GM23338 (cell line): Measurements from ENCODE around the gene TPST2. TPM values are rescaled to one million over a fixed set of nuclear protein-coding genes. Genes with fewer than 3 reads are reported as not detected.

Source experiments
- ATAC-seq: fragments of 200-7000 bp; cut with Tn5 transposase; 3 replicates; pipeline ENCODE4 v1.9.1; 2020
- DNase-seq: peaks from one replicate; pipeline ENCODE4 v3.0.0-alpha.2; 2015; ENCODE audit warnings: low spot score
- H2AFZ ChIP-seq: fragments of 200-600 bp; sonication (generic); 2 replicates; pipeline ENCODE4 v1.8.0; 2016; ENCODE audit warnings: antibody characterized with exemption, mild to moderate bottlenecking, moderate library complexity
- H3F3A ChIP-seq: fragments of 200-600 bp; sonication (generic); replicated peaks from 2 replicates; pipeline ENCODE4 v1.8.0; 2017; ENCODE audit warnings: antibody characterized with exemption, mixed run types, low read depth
- H3K27ac ChIP-seq: fragments of 200-600 bp; sonication (generic); 2 replicates; pipeline ENCODE4 v1.6.1; 2016; ENCODE audit warnings: low read depth
- H3K27me3 ChIP-seq: fragments of 200-600 bp; sonication (generic); 2 replicates; pipeline ENCODE4 v1.8.0; 2016; ENCODE audit warnings: mild to moderate bottlenecking, mixed run types, moderate library complexity; ENCODE audit not compliant: insufficient read depth
- H3K36me3 ChIP-seq: fragments of 200-600 bp; sonication (generic); 2 replicates; pipeline ENCODE4 v1.8.0; 2016; ENCODE audit warnings: mild to moderate bottlenecking; ENCODE audit not compliant: insufficient read depth
- H3K4me1 ChIP-seq: fragments of 200-600 bp; sonication (generic); 2 replicates; pipeline ENCODE4 v1.8.0; 2016; ENCODE audit warnings: mild to moderate bottlenecking, moderate library complexity; ENCODE audit not compliant: insufficient read depth
- H3K4me2 ChIP-seq: fragments of 200-600 bp; sonication (generic); 2 replicates; pipeline ENCODE4 v1.7.1; 2017; ENCODE audit warnings: mixed run types
- H3K4me3 ChIP-seq: fragments of 200-600 bp; sonication (generic); 2 replicates; pipeline ENCODE4 v1.6.1; 2016; ENCODE audit warnings: mixed run types
- H3K79me2 ChIP-seq: fragments of 200-600 bp; sonication (generic); replicated peaks from 2 replicates; pipeline ENCODE4 v1.8.0; 2017; ENCODE audit warnings: mild to moderate bottlenecking; ENCODE audit not compliant: insufficient read depth
- H3K9me2 ChIP-seq: fragments of 200-600 bp; sonication (generic); 2 replicates; pipeline ENCODE4 v1.8.0; 2017; ENCODE audit not compliant: insufficient read depth
- H4K20me1 ChIP-seq: fragments of 200-600 bp; sonication (generic); replicated peaks from 2 replicates; pipeline ENCODE4 v1.8.0; 2017; ENCODE audit warnings: mild to moderate bottlenecking; ENCODE audit not compliant: insufficient read depth
- H3K27ac Mint-ChIP-seq: 2 replicates; pipeline ENCODE4 v1.8.0; 2020; ENCODE audit warnings: inconsistent platforms, mild to moderate bottlenecking, moderate library complexity, mixed read lengths
- H3K27me3 Mint-ChIP-seq: 3 replicates; pipeline ENCODE4 v1.8.0; 2022; ENCODE audit warnings: low read depth, mild to moderate bottlenecking, moderate library complexity, mixed read lengths, inconsistent platforms; ENCODE audit not compliant: insufficient read depth, poor library complexity
- H3K36me3 Mint-ChIP-seq: 3 replicates; pipeline ENCODE4 v1.8.0; 2021; ENCODE audit warnings: low read depth, mild to moderate bottlenecking, inconsistent platforms, moderate library complexity, mixed read lengths
- H3K4me1 Mint-ChIP-seq: 3 replicates; pipeline ENCODE4 v1.8.0; 2020; ENCODE audit warnings: mild to moderate bottlenecking, inconsistent platforms, mixed read lengths
- H3K4me3 Mint-ChIP-seq: 3 replicates; pipeline ENCODE4 v1.8.0; 2021; ENCODE audit warnings: moderate library complexity, mild to moderate bottlenecking, inconsistent platforms, mixed read lengths
- H3K9me3 Mint-ChIP-seq: 3 replicates; pipeline ENCODE4 v1.8.0; 2020; ENCODE audit warnings: moderate library complexity, mild to moderate bottlenecking, inconsistent platforms, mixed read lengths
- CREB1 ChIP-seq: fragments of 250-450 bp; sonication (Bioruptor Pico); IDR thresholded peaks from 2 replicates; pipeline ENCODE4 v1.5.0; 2020; ENCODE audit warnings: low read depth, mild to moderate bottlenecking, moderate library complexity
- CTCF ChIP-seq, 2 experiments: fragments of 200-600 bp in 1 of 2; sonication (generic) in 1 of 2; conservative IDR thresholded peaks; 2 replicates each; pipeline versions ENCODE4 v1.5.1 to v1.6.1; 2016 to 2017; ENCODE audit warnings: antibody characterized with exemption in 2 of 2, low read depth in 2 of 2, mild to moderate bottlenecking in 2 of 2, moderate library complexity in 1 of 2
- ETS1 ChIP-seq: IDR thresholded peaks from 2 replicates; pipeline ENCODE4 v1.6.1; 2016; ENCODE audit warnings: antibody characterized with exemption
- EZH2 ChIP-seq: fragments of 200-600 bp; sonication (generic); IDR thresholded peaks from one replicate; pipeline ENCODE4 v1.8.0; 2017; ENCODE audit warnings: antibody characterized with exemption, mild to moderate bottlenecking, low read depth; ENCODE audit not compliant: unreplicated experiment
- JUNB ChIP-seq: IDR thresholded peaks from one replicate; pipeline ENCODE4 v1.6.1; 2016; ENCODE audit warnings: antibody characterized with exemption; ENCODE audit not compliant: unreplicated experiment
- NANOG ChIP-seq: IDR thresholded peaks from 2 replicates; pipeline ENCODE4 v1.6.1; 2016; ENCODE audit warnings: antibody characterized with exemption, borderline replicate concordance
- POLR2AphosphoS5 ChIP-seq: IDR thresholded peaks from 2 replicates; pipeline ENCODE4 v1.6.1; 2016; ENCODE audit warnings: antibody characterized with exemption, low read depth
- STAT1 ChIP-seq: IDR thresholded peaks from one replicate; pipeline ENCODE4 v1.6.1; 2016; ENCODE audit warnings: antibody characterized with exemption; ENCODE audit not compliant: unreplicated experiment
- ZNF114 ChIP-seq: fragments of 250-450 bp; sonication (Bioruptor Pico); IDR thresholded peaks from 2 replicates; pipeline ENCODE4 v1.5.0; 2020; ENCODE audit warnings: mild to moderate bottlenecking, moderate library complexity
- ZNF331 ChIP-seq: fragments of 250-450 bp; sonication (Bioruptor Pico); IDR thresholded peaks from 2 replicates; pipeline ENCODE4 v1.5.0; 2020; ENCODE audit warnings: low read depth, mild to moderate bottlenecking, moderate library complexity
- ZNF462 ChIP-seq: fragments of 250-450 bp; sonication (Bioruptor Pico); IDR thresholded peaks from 2 replicates; pipeline ENCODE4 v1.5.0; 2020; ENCODE audit warnings: mild to moderate bottlenecking, moderate library complexity
- polyA plus RNA-seq: library from polyadenylated mRNA; unstranded; fragments of >200 nt; fragmentation: Nextera tagmentation; extraction: Ambion mirVana; gene quantifications from 2 replicates; pipeline ENCODE4 v1.2.1, GENCODE V29; 2016
- total RNA-seq: library from RNA; depleted of rRNA; stranded (reverse); fragments of >200 nt; shearing (Covaris generic); gene quantifications from 2 replicates; pipeline ENCODE4 v1.2.3, GENCODE V29; 2014

TPST2 gene
- total and polyA plus RNA-seq, 2 experiments from 2014 or later, result 37.9 to 127 TPM

GRCh38 chr22:26477341-26477731 lies 112.6 kb downstream of the TPST2 start:
- no peaks in the 10 kb centered on the region for H3K27me3 ChIP-seq
- no peaks in the 10 kb centered on the region for H3K9me2 ChIP-seq
- H3K4me1 ChIP-seq, result peaks cover 14% of the 10 kb centered on the region
- H3K79me2 ChIP-seq, result peaks cover 37% of the 10 kb centered on the region
- peaks cover 42% of the 10 kb centered on the region for H3K36me3 ChIP-seq
- Mint-ChIP-seq H3K36me3 (peaks cover 56% of the 10 kb centered on the region), H3K4me1 (peaks cover 24% of the 10 kb centered on the region), H3K9me3 (no peaks in the 10 kb centered on the region), H3K4me3 (no peak overlapping the region), H3K27me3 (no peaks in the 10 kb centered on the region), H3K27ac (no peak overlapping the region)
- H4K20me1 ChIP-seq, result peaks cover 18% of the 10 kb centered on the region
- no peak overlapping the region for H3K4me2 ChIP-seq
- peak overlapping the region; percentile 45; the same call in 1 of the 2 replicates for H3K27ac ChIP-seq
- H3K4me3 ChIP-seq, result no peak overlapping the region
- H2AFZ ChIP-seq, result no peak overlapping the region
- ATAC-seq (no peak), DNase-seq (no peak)
- H3F3A ChIP-seq, result no peaks in the 10 kb centered on the region
- TF ChIP-seq ZNF331 (CRISPR knock-in tag) (no peak), CREB1 (CRISPR knock-in tag) (no peak), JUNB (no peak), STAT1 (no peak), NANOG (no peak), CTCF (conservative IDR thresholded peaks at IDR 0.05; ENCODE audit: low read depth in 2 of 2) (no peak)

- Mint-ChIP-seq H3K36me3 (peaks cover 62% of the 10 kb centered on the region), H3K27ac (no peak overlapping the region), H3K27me3 (no peaks in the 10 kb centered on the region), H3K9me3 (no peaks in the 10 kb centered on the region), H3K4me3 (no peak overlapping the region), H3K4me1 (peaks cover 19% of the 10 kb centered on the region)
- TF ChIP-seq EZH2 (no peak), JUNB (no peak), POLR2AphosphoS5 (no peak), ZNF114 (CRISPR knock-in tag) (no peak), ZNF331 (CRISPR knock-in tag) (no peak), ZNF462 (CRISPR knock-in tag) (no peak), STAT1 (no peak), CREB1 (CRISPR knock-in tag) (no peak), ETS1 (no peak), NANOG (no peak)
- H3K36me3 ChIP-seq, result peaks cover 47% of the 10 kb centered on the region
- peaks cover 11% of the 10 kb centered on the region for H3K4me1 ChIP-seq
- peaks cover 32% of the 10 kb centered on the region for H3K79me2 ChIP-seq
- no peaks in the 10 kb centered on the region for H3K9me2 ChIP-seq
- DNase-seq (no peak), ATAC-seq (no peak)
- peak overlapping the region; percentile 45; the same call in 1 of the 2 replicates for H3K27ac ChIP-seq
- no peak overlapping the region for H2AFZ ChIP-seq
- no peak overlapping the region for H3K4me2 ChIP-seq
- no peaks in the 10 kb centered on the region for H3K27me3 ChIP-seq
- H3K4me3 ChIP-seq, result no peak overlapping the region
- H3F3A ChIP-seq, result no peaks in the 10 kb centered on the region
- H4K20me1 ChIP-seq, result peaks cover 18% of the 10 kb centered on the region
Observed at GRCh38 chr22:26476705-26477340, 113.1 kb downstream of the TPST2 start.
